GM21717 (cell line): Measurements from ENCODE around the gene MMS19.
"Not testable (repeated sequence)": the region's sequence is repeated elsewhere in the genome, so short reads cannot be mapped to it uniquely, and the experiment has no call there.

Experiments
- ATAC-seq: cut with Tn5 transposase; IDR thresholded peaks from one replicate; pipeline ENCODE4 v1.9.1; 2021; ENCODE audit warnings: mild to moderate bottlenecking, moderate library complexity; ENCODE audit not compliant: unreplicated experiment

MMS19 gene

GRCh38 chr10:97503406-97503805 lies 5.2 kb upstream of the MMS19 start:
- ATAC-seq, result no peak

GRCh38 chr10:97502916-97503315 lies 4.7 kb upstream of the MMS19 start:
- no peak for ATAC-seq

GRCh38 chr10:97500297-97500575 lies 2.0 kb upstream of the MMS19 start:
- no peak for ATAC-seq

DNA sequence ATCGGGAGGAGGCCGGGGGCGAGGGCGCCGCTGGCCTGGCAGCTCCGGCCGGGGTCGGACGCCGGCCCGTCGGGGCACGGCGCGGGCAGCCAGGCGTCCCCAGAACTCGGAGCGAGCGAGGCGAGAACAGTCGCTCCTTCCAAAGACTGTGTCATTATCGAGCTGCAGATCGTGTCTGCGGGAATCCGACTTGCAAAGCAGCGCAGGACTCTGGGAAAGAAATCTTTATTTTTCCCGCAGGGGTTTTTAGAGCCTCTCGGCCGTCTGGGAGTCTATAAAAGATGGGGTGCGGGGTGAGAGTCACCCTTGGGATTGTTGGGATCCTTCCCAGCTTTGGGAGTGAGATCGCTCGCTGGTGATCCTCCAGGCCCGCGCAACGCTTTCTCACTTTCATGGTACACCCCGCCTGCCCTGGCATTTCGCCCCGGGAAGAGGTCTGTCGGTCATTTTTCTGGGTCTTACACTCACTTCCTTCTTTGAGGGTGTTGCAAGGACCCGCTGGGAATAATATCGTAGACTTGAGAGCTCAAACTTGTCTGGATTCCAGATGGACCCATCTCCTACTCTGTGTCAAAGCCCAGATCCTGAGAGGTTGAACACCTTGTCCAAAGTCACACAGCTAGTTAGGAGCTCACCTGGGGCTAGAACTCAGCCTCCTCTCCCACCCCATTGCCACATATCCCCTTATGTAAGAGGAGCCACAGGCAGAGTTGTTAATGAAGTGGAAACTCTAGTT lies 1.5 kb upstream of the MMS19 start:
- ATAC-seq, result no peak

DNA sequence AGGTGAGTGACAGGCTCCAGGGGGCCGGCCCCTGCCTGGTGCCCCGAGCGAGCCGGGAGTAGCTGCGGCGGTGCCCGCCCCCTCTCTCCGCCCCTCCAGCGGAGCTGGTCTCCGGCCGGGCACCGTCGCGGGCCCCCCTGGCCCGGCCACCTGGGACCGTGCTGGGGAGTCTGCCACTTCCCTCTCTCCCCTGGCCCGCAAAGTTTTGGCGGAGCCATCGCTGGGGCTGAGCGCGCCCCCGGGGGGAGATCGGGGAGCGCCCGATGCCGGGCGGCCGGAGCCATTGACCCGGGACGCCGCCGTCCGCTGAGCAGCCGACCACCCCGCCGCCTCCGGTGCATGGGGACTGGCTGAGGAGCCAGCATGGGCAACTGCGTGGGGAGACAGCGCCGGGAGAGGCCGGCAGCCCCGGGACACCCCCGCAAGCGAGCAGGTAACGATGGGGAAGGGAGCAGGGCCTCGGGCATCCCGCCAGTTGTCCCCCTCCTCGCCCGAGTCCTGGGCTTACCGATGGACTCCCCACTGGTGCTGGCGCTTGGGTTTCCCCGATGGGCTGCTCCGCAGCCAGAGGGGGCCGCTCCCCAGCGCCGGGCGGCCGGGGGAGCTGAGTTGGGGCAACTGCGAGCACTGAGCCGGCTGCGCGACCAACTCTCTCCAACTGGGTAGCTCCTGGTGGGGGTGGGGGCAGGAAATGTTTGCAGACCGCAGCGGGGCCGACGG lies 779 bp upstream of the MMS19 start, which contains the start of gene UBTD1:
Gene UBTD1 (plus strand): TSS at position 84 of the 720 bp plus-strand sequence. CDS start 280 bp downstream, at position 364.
- peak; percentile 6 for ATAC-seq

DNA sequence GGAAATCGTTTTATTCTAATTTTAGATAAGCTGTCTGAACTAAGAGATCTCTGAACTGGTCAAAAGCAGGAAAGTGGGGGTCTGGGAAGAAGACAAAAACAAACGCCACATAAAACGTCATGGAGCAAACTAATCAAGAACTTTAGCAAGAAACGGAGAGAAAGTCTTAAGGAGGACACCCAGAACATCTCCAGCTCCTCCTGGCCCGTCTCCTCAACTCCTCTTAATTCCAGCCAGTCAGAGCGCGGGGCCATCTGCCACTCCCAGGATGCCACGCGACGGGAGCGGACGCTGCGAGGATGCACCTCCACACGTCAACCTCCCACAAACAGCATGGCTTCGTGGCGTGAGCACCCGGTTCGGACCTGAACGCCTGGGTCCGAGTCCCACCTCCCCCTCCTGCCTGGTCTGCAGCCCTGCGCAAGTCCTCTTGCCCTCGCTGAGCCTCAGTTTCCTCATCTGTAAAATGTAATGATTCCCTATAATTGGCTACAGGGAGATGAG lies 598 bp downstream of the MMS19 start:
- ATAC-seq, result peak; percentile 32

DNA sequence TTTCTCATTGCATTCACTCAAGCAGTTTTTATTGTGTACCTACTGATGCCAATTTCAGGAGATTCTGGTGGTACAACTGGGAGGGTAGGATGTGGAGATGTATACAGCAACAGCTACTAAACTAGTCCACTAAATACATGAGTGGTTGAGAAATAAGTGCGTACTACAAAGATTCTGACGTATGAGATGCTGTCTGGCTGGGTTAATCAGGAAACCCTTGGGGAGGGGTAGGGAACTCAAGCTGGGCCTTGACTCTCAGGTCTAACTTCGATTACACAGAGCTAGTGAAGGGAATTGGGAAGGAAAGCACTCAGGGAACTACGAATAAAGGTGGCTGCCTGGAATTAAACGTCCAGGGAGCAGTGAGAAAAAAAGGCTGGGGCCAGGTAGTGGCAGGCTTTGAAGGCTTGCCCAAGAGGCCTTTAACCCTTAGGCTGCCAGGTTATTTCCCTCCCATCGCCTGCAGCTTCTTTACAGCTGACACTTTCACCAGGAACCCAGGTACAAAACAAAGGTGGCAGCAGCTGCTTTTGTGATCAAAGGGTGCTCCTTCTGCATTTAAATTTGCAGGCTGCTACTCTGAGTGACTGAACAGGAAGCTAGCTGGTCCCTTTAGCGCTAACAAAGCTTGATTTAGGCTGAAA lies 3.2 kb downstream of the MMS19 start:
- no peak for ATAC-seq

- no peak for ATAC-seq
Observed at GRCh38 chr10:97494151-97494550, 4.1 kb downstream of the MMS19 start.

- ATAC-seq, result no peak
Observed at GRCh38 chr10:97490592-97490991, 7.6 kb downstream of the MMS19 start.

DNA sequence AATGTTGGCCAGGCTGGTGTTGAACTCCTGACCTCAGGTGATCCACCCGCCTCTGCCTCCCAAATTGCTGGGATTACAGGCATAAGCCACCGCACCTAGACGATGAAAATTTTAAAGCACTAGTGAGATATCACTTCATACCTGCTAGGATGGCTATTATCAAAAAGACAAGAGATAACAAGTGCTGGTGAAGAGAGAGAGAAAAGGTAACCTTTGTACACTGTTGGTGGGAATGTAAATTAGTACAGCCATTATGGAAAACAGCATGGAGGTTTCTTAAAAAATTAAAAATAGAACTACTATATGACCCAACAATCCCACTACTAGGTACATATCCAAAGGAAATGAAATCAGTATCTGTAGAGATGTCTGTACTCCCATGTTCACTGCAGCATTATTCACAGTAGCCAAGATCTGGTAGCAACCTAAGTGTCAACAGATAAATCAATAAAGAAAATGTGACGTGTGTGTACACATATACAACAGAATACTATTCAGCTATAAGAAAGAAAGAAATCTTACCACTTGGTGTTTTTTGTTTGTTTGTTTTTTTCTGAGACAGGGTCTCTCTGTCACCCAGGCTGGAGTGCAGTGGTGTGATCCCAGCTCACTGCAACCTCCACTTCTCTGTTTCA lies 12.5 kb downstream of the MMS19 start:
- no peak for ATAC-seq

GRCh38 chr10:97483921-97484320 lies 14.3 kb downstream of the MMS19 start:
- ATAC-seq, result no peak

DNA sequence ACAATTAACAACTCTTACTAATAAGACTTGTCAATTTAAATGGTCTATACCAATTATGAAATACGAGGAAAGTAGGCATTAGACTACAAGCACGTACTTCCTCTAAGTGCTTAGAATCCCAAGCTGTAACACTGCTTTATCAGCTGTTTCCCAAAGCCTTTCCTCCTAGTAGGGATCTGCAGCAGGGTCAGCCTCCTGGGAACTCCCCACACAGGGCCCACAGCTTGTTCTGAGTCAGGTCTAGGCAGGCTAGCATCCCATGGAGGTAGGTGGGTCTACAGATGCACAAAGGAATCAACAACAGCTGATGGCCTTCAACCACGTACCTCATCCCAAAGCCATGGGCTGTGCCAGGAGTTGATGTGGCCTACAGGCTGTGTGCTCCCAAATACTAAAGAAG lies 14.7 kb downstream of the MMS19 start:
- no peak for ATAC-seq

DNA sequence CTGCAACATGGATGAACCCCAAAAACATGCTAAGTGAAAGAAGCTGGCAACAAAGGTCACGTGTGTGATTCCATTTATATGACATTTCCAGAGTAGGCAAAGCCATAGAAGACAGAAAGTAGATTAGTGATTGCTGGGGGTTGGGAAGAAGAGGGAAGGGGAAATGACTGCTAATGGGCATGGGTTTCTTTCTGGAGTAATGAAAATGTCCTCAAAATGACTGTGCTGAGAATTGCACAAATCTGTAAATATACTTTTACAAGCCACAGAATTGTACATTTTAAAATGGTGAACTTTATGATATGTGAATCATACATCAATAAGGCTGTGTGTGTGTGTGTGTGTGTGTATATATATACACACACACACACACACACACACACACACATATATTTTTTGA lies 15.8 kb downstream of the MMS19 start:
- no peak for ATAC-seq

DNA sequence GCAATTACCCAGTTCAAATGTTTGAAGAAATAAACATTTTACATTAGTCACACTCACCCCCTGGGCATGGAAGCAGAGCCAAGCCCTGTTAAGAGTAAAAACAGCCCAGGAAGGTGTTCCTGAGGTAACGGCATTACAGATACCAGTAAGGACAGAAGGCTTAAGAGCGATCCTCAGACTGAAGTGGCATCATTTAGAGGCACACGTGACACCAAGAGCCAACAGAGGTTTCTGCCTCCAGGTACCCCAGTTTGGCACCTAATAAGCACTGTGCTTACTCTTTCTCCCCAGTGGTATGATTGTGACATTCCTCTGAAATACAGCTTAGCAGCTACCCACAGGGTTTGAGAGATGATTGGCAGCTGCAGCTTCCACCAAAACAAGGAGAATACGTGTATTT lies 17.2 kb downstream of the MMS19 start:
- no peak for ATAC-seq

GRCh38 chr10:97479939-97480338 lies 18.3 kb downstream of the MMS19 start:
- no peak for ATAC-seq

DNA sequence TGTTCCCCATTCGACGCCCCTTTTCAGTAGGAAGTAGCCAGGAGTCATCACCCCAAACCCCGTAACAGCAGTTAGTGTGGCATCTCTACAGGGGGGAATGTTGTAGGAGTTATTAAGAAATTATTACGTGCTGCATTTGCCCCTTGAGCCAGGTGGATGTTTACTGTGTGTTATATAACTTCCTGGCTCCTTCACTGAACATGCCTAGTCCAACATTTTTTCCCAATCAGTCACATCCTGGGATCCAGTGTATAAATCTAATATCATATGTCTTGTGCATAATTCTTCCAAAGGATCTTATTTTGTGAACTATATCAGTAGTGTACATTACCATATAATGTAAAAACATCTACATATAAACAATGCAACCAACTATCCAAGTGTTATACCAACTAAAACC lies 18.8 kb downstream of the MMS19 start:
- not testable (repeated sequence) for ATAC-seq

DNA sequence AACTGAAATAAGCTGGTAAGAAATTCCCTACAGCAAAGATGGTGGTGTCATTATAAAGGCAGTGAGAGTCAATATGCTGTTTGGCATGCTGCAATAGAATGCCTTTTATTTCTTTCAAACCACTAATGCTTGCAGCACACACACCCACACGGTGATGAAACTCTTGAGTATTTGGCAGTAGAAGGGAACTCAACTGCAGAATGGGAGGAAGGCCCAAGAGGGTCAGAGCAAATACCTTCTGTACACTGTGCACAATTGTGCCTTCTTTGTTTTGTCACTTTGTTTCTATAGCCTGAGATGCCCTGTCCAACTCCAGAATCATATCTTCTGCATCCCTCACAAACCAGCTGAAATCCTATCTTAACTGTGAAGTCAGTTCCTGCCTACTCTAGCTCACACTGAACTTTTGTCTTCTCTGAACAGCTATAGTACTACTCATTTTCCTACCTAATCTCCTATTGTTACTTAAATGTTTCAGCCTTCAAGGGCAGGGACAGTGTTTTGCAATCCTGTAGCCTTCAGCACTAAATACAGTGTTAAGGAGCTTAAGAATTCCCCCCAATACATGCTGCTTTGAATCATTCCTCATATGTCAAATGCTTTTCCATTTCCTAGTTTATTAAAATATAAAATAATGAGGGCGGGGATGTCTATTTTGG lies 22.2 kb downstream of the MMS19 start:
- ATAC-seq, result no peak

DNA sequence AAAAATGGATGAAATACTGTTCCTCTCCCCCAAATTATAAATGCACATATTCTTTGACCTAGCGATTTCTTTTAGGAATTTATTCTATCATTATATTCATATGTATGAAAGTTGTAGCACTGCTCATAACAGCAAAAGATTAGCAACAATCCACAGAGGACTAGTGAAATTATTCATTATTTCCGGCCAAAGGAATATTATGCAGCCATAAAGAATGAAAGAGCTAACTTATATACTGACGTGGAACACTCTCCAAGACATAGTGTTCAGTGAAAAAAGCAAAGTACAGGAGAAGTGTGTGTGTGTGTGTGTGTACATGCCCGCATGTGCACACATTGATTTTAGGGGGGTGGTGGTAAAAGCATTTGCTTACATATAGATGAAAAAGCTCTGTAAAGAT lies 23.3 kb downstream of the MMS19 start:
- no peak for ATAC-seq

- not testable (repeated sequence) for ATAC-seq
Observed at GRCh38 chr10:97468781-97469180, 29.4 kb downstream of the MMS19 start.

DNA sequence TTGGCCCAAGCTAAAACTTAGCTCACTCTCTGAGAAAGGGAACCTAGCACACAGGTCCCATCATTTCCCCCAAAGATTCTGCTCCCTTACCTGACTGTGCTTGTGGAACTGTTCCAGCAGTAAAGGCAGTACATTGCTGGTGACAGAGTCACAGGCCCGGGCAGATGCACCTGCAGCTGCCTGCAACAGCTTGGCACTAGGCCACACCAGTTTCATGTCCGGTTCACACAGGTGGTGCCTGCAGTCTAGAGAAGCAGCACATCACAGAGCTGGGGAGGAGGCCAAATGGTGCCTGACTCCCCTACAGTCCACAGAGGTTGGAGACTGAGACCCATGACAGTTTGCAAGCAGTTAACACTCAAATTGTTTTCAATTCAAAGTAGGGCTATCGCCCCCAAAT lies 30.1 kb downstream of the MMS19 start:
- no peak for ATAC-seq

DNA sequence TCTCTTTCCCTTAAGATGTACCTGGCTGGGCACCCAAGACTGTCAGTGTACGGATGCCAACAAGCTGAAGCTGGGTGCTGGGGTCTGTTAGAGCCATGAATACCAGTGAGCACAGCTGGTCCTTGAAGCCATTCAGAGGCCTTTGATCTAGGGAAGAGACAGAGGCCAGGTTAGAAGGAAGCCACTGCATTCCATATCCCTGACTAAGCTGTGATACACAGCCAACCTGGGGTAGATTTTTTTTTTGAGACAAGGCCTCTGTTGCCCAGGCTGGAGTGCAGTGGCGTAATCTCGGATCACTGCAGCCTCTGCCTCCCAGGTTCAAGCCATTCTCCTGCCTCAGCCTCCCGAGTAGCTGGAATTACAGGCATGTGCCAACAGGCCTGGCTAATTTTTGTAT lies 31.5 kb downstream of the MMS19 start:
- ATAC-seq, result no peak
